Activated T-cell treated with anti-CD3 and anti-CD28 coated beads, Interleukin-2, amount 50 U/mL, for 48 hours (primary cell): ENCODE measurements around the gene KCNE5.
"Not testable (repeated sequence)": the region's sequence is repeated elsewhere in the genome, so short reads cannot be mapped to it uniquely, and the experiment has no call there.

ENCODE experiments used
- DNase-seq, 2 experiments: peaks; one replicate each; pipeline ENCODE4 v3.0.0-alpha.2; 2020

Gene KCNE5, protein sequence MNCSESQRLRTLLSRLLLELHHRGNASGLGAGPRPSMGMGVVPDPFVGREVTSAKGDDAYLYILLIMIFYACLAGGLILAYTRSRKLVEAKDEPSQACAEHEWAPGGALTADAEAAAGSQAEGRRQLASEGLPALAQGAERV

DNA sequence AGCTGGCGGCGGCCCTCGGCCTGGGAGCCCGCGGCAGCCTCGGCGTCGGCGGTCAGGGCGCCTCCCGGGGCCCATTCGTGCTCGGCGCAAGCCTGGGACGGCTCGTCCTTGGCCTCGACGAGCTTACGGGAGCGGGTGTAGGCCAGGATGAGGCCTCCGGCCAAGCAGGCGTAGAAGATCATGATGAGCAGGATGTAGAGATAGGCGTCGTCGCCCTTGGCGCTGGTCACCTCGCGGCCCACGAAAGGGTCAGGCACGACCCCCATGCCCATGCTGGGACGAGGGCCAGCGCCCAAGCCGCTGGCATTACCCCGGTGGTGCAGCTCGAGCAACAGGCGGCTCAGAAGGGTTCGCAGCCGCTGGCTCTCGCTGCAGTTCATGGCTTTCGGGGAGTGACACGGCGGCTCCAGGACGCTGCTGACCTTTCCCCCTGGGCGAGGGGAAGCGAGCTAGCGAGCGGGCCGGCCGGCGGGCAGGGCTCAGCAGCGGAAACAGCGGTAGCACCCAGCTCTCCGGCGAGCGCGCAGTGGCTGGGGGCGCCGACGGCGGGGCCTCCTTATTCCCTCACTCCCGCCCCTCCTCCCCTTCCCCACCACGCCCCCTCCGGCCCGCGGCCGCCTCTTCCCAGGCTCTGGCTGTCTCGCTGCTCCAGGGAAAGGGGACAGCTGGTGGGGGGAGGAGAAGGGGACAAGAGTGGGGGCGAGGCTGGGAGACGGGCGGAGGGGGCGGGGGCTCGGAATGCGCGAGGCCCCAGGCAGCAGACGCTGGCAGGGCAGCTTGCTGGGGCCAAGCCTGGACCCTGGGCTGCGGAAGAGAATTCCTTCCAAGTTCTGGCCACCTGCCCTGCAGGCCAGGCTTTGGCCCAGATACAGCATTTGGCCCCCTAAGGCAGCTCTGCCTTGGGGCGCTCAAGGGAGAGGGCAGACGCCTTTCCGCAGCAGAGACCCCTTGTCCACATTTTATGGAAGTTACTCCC is at the start of gene KCNE5:
TSS of gene KCNE5 (minus strand) at position 532 of the 976 bp plus-strand sequence. CDS start at position 380, 152 bp downstream.
- no peak for DNase-seq

DNA sequence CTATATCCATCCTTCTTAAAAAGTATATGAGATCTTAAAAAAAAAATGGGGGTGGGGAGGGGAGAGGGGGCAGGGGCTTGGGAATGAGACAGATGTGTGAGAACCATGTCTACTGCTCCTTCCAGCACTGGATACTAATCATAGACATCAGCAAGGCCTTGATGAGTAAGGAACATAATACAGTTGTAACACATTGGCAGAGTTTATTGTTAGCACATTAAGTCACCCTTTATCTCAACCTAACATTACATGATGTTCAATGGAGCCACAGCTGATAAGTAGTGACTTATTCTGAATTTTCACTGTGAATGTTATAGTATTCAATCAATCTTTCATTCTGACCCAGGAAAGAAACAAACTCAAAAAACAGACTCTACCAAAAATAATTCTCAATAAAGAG is 47.3 kb upstream of the KCNE5 start:
- DNase-seq = no peak

DNA sequence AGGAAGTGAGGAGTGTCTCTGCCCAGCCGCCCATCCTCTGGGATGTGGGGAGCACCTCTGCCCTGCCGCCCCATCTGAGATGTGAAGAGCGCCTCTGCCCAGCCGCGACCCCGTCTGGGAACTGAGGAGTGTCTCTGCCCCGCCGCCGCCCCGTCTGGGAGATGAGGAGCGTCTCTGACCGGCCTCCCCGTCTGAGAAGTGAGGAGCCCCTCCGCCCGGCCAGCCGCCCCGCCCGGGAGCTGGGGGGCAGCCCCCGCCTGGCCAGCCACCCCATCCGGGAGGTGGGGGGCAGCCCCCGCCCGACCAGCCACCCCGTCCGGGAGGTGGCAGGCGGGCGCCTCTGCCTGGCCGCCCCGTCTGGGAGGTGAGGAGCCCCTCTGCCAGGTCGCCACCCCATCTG is 46.2 kb upstream of the KCNE5 start:
- DNase-seq = not testable (repeated sequence)

DNA sequence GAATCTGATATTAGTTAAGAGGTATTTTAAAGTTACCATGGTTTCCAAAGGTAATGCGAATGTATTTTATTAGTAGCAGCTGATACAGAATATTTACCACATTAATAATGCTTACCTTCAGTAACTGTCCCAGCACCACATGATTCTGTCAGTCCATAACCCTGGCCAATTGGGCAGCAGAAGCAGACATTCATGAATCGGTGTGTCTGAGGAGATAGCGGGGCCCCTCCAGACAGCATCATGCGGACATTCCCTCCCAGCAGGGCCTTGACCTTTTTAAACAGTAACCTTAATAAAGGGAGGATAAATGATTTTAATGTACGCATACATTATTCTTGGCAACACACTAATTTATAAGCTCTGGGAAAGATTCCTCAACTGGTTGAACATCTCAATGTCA is 43.0 kb upstream of the KCNE5 start:
- no peak for DNase-seq

- DNase-seq = no peak
Observed at GRCh38 chrX:109660435-109661143, 35.6 kb upstream of the KCNE5 start.

- DNase-seq = no peak
Observed at GRCh38 chrX:109658391-109658790, 33.4 kb upstream of the KCNE5 start.

DNA sequence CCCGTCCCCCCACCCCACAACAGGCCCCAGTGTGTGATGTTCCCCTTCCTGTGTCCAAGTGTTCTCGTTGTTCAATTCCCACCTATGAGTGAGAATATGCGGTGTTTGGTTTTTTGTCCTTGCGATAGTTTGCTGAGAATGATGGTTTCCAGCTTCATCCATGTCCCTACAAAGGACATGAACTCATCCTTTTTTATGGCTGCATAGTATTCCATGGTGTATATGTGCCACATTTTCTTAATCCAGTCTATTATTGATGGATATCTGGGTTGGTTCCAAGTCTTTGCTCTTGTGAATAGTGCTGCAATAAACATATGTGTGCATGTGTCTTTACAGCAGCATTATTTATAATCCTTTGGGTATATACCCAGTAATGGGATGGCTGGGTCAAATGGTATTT is 32.4 kb upstream of the KCNE5 start:
- not testable (repeated sequence) for DNase-seq

GRCh38 chrX:109656774-109657173 is 31.8 kb upstream of the KCNE5 start:
- DNase-seq = no peak

- DNase-seq = no peak
Observed at GRCh38 chrX:109655502-109656201, 30.7 kb upstream of the KCNE5 start.

- DNase-seq = no peak
Observed at GRCh38 chrX:109654516-109655109, 29.6 kb upstream of the KCNE5 start.

GRCh38 chrX:109644671-109645070 is 19.7 kb upstream of the KCNE5 start:
- DNase-seq = not testable (repeated sequence)

- DNase-seq = no peak
Observed at GRCh38 chrX:109643687-109644086, 18.7 kb upstream of the KCNE5 start.

DNA sequence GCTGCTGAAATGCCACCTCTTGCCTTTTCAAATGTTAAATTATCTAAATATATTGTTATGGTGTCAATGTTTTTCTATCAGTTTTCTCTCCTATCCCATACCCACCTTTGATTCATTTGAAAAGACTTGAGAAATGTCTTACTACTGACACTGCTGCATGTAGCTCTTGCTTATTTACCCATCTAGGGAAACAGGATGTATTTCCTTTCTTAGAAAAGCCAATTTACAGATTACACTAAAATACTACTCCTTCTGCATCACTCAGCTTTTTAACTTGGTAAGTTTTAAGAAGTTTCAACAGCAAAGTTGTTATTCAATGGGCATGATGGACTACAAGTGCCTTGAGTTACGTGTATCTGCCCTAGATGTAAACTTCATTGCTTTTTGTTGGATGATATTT is 13.2 kb upstream of the KCNE5 start:
- no peak for DNase-seq

DNA sequence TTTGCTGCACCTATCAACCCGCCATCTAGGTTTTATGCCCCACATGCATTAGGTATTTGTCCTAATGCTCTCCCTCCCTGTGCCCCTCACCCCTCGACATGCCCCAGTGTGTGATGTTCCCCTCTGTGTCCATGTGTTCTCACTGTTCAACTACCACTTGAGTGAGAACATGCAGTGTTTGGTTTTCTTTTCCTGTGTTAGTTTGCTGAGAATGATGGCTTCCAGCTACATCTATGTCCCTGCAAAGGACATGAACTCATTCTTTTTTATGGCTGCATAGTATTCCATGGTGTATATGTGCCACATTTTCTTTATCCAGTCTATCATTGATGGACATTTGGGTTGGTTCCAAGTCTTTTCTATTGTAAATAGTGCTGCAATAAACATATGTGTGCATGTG is 12.5 kb upstream of the KCNE5 start:
- not testable (repeated sequence) for DNase-seq

GRCh38 chrX:109635146-109635545 is 10.2 kb upstream of the KCNE5 start:
- no peak for DNase-seq

DNA sequence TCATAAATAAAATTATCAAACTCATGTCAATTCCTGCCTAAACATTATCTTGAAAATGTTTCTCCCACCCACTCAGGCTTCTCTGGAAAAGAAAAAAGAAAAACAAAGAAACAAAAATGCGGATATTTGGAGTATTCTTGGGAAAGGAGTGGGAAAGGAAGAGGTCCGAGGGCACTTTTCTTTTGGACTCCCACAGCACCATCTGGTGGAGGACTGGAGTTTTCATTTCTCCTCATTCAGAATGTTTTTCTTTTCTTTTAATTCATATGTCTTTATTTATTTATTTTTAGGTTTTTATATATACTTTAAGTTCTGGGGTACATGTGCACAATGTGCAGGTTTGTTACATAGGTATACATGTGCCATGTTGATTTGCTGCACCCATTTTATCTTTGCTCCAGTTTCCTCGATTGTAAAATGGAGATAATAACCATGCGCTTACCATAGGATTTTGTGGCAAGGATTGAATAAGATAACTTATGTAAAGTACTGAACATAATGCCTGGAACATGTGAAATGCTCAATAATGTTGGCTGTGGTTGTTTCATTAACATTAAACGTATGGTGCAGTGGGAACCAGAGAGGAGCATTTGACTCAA is 8.0 kb upstream of the KCNE5 start:
- no peak for DNase-seq

DNA sequence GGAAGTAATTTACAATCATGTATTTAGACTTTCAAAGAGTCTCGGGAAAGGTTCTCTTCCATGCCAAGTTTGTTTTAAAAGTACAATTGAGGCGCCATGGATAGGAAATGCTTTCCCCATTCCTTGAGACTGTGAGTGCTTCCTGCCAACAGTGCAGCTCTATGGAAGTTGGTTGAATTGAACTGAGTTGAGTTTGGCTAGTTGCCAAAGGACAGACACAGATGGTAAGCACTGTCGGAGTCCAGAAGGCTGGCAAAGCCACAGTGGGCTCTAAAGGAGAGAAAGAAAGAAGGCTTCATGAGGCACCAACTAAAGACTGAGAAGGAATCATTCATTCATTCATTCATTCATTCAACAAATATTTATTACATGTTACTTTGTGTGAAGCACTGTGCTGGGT is 4.3 kb upstream of the KCNE5 start:
- DNase-seq = no peak

DNA sequence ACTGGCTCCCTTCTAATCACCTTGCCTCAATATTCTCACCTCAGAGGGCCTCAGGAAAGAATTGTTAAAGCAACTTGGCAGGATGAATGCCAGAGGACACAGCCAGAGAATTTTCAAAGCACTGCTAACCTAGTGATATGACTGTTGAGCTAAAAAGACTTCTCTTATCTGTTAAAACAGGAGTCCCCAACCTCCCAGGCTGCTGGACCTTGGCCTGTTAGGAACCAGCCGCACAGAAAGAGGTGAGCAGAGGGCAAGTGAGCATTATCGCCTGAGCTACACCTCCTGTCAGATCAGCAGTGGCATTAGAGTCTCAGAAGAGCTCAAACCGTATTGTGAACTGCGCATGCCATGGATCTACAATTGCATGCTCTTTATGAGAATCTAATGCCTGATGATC is 1.7 kb upstream of the KCNE5 start:
- DNase-seq = no peak

- no peak for DNase-seq
Observed at GRCh38 chrX:109623997-109624396, 975 bp downstream of the KCNE5 start.

DNA sequence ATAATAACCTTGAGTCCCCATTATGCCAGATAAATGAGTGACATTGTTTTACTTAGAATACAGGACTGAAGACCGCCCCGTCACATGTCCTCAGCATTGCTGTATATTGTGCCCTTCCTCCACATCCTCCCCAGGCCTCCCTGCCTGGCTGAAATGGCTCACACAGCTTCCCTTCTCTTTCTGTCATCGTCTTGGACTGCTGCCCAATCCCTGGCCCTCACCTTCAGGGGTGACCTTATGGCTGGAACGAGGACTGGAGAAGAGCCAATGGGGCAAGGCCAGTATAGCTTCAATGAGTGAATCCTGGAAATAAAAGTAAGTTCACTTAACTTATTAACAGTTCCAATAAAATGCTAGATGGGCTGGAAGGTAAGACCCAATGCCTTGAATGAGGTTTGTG is 2.7 kb downstream of the KCNE5 start:
- DNase-seq = no peak

DNA sequence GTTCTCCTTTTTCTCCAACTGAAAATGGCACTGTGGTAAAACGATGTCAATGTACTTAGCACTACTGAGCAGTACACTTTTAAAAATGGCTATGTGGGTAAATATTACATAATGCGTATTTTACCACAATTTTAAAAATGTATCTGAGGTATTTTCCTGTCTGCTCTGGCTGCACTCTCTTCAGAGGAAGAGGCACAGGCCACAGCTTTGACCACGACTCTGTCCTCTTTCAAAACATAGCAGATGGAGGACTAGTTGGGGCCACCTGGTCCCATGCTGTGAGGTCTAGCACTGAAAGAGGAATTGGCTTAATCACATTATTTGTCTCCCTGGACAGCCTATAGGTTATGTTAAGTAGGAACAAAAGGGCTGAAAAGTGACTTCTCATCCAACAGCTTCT is 5.2 kb downstream of the KCNE5 start:
- DNase-seq = no peak

GRCh38 chrX:109614951-109615350 is 10.0 kb downstream of the KCNE5 start:
- no peak for DNase-seq
